GM19023 (cell line): ENCODE data around the gene SEPHS1.

Source experiments
- ATAC-seq: cut with Tn5 transposase; IDR thresholded peaks from one replicate; pipeline ENCODE4 v1.9.1; 2021; ENCODE audit warnings: mild to moderate bottlenecking, moderate library complexity; ENCODE audit not compliant: unreplicated experiment

SEPHS1 gene

GRCh38 chr10:13329565-13329964 is 18.5 kb downstream of the SEPHS1 start:
- ATAC-seq, result no peak

DNA sequence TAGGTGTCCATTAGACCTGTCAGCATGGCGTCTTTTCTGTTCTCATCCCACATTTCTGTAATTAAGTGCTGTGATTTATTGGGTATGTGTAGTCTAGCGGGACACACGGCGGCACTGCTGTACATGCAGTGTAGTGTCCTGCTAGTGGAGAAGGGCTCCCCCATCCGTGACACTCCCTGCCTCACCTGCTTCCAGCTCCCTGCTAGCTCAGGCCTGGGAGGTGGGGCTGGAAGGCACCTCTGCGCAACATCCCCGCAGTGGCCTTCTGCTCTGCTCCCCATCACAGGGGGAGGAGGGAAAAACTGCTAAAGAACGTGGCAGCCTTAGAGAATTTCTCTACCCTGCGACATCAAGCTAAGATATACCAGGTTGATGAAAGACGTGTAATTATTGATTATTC is 19.5 kb downstream of the SEPHS1 start:
- ATAC-seq, result no peak

DNA sequence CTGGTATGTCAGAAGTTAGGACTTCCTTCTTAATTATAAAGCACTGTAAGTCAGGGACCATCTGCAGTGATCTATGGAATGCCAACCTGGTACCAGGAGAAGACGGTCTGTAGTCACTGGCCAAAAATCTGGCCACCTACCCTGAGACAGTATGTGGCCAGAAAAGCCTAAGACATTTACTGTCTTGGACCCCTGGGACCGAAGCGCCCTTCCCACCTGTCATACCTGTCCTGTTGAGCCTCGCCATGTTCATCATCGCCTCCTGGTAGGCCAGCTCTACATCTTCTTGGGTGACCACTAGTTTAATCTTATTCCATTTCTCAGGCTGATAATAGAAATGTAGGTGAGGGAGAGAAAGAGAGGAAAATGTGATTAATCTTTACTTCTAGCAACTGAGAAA is 20.0 kb downstream of the SEPHS1 start:
- ATAC-seq, result no peak

DNA sequence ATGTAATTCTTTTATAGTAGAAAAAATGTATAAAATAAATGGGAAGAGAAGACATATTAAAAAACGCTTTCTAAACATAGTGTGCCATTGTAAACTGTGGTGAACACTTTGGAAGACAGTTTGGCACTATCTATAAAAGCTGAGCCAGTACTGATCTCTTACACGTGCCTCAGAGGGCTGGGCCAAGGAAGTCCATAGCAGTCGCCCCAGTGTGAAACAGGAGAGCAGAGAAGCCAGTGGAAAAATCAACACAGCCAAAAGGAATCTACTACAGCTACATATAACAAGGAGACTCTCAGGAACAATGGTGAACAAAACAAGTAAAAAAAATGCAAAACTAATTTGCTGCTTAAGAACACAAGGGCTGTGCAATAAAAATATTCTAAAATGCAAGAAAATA is 20.6 kb downstream of the SEPHS1 start:
- ATAC-seq, result no peak

DNA sequence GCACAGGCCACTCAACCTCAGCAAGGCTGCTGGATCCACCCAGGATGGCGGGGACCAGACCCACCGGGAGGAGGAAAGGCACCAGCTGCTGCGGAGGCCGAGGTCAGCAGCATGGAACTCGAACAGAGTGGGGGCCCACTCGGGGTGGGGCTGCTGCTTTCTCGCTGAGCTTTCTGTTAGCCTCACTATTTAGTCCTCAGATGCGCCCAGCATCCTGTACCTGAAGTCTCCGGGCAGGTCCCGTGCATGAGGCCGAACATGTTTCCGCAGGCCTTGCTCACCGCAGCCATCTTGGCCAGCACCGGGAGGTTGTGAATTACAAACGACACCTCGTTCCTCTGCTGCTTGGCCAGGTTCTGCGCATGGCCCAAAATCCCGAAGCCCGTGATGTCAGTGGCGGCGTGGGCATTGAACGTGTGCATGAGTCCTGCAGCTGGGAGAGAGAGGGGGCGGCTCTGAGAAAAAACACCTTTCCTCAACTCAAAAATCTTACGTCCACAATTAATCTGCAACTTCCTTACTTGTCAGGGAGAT is 25.4 kb downstream of the SEPHS1 start:
- no peak for ATAC-seq

- no peak for ATAC-seq
Measured at GRCh38 chr10:13321576-13321975, 26.5 kb downstream of the SEPHS1 start.

DNA sequence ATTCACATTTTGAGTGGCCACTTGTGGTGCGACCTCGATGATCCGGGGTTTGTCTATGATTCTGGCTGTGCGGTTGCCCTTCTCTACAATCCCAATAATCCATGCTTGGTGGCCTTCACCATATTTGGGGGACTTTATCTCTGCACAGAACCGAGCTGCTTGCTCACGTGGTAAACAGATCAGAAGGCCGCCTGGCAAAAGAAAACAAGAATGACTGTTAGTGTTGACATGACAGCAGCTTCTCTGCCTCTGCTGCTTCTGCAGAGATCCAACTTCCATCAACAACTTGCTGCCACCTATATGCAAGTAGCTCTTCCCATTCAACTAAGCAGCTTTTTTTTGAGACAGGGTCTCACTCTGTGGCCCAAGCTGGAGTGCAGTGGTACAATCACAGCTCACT is 28.9 kb downstream of the SEPHS1 start:
- no peak for ATAC-seq

GRCh38 chr10:13317474-13317873 is 30.6 kb downstream of the SEPHS1 start:
- ATAC-seq, result no peak

DNA sequence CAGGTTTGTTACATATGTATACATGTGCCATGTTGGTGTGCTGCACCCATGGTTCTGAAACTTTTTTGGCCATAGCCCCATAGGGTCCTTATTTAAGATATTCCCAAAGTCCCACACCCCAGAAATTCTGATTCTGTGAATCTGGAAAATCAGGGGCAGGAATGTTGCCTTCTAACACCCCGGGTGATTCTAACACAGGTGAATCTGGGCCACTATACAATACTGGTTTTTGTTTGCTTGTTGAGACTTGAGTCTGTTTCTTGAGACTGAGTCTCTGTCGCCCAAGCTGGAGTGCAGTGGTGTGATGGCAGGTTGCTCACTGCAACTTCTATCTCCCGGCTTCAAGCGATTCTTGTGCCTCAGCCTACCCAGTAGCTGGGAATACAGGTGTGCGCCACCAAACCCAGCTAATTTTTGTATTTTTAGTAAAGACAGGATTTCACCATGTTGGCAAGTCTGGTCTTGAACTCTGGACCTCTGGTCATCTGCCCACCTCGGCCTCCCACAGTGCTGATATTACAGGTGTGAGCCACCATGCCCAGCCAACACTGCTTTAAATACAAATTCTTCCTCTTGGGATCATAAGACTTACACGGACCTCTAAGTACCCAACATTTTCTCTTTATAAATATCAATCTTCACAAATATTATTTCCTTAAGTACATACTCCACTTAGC is 31.3 kb downstream of the SEPHS1 start:
- no peak for ATAC-seq

DNA sequence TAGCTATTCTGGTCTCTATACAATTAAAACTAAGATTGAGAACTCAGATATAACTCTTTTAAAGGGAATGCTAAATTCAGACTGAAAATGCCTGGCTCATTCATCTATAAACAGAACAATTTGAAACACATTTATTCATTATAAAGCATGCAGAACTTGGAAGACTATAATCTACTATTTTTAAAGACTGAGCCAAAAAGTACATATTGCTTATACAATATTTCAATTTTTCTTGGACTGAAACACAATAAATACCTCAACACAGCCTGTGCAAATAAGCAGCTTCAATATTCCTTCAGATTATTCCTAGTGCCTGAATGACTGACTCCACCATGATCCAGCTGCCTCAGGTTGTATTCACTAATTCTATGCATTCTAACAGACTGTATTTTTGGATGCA is 32.7 kb downstream of the SEPHS1 start:
- no peak for ATAC-seq

DNA sequence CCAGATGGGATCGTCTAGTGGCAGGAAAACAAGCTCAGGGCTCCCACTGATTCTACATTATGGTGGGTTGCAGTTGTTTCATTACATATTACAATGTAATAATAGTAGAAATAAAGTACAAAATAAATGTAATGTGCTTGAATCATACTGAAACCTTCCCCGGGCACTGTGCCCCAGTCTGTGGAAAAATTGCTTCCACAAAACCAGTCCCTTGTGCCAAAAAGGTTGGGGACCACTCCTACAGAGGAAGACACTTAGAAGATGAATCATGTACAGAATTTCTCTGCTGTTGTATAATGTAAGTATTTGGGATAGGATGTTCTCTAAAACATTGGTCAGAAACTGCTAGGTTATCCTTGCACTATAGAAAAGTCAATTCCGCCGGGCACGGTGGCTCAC is 36.9 kb downstream of the SEPHS1 start:
- ATAC-seq, result no peak

- no peak for ATAC-seq
Measured at GRCh38 chr10:13310518-13311176, 37.4 kb downstream of the SEPHS1 start.

GRCh38 chr10:13309792-13310191 is 38.3 kb downstream of the SEPHS1 start:
- ATAC-seq, result no peak

DNA sequence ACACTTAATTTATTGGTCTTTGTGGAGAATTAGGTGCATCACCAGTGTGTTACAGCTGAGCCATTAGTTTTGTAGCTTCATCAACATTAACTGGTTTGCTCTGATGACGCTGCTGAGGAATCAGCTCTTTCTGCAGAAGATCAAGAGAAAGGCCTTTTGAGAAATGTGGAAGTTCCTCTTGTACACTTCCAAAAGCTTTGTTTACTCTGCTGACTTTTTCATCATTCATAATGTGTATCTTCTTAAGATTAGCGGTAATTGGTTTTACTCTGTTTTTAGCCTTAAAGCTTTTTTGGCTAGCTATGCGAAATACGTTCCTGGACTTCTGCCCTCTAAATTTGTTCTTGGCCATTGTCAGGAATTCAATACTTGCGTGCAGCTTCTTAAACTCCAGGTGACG is 40.0 kb downstream of the SEPHS1 start:
- no peak for ATAC-seq

GRCh38 chr10:13306103-13306502 is 42.0 kb downstream of the SEPHS1 start:
- ATAC-seq, result no peak

- ATAC-seq, result no peak
Measured at GRCh38 chr10:13302821-13303555, 45.1 kb downstream of the SEPHS1 start.

DNA sequence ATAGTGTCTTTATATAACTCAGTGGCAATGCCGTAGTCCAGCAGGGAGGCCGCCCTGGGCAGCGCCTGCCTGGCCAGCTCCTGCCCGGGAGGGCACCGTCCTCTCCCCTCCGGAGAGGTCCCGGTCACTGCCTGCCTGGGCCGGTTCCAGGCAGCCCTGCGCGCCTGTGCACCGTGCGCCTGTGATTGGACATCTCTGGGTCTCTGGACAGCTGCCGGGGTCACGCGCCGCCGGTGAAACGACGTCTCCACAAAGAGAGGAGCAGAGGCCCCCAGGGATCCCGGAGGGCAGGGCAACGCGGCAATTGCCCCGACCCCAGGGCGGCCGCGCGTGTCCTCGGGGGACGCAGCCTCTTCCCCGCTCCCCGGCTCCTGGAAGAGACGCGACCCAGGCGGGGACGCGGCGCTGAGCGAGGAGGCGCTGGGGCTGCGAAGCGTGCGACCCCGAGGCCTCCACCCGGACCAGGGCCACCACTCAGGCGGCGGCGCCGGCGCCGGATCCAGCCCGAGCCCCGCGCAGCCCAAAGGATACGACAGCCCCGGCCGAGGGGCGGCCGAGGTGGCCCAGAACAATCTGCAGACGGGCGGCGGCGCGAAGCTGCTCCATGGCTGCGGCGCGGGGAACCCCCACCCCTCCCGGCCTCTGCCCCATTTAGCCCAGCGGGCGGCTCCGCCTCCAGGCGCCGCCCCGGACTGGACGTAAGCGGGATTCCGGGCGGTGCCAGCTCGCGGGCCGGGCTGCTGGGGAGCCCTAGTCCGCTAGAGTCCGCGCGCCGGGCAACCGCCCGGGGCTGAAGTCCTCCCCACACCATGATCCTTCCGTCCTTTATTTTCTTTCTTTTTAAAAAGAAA is 48.4 kb downstream of the SEPHS1 start, which contains the start of gene PHYH:
TSS of gene PHYH (minus strand) at position 628 of the 851 bp plus-strand sequence. CDS start at position 606, 22 bp downstream.
- peak; percentile 72 for ATAC-seq

DNA sequence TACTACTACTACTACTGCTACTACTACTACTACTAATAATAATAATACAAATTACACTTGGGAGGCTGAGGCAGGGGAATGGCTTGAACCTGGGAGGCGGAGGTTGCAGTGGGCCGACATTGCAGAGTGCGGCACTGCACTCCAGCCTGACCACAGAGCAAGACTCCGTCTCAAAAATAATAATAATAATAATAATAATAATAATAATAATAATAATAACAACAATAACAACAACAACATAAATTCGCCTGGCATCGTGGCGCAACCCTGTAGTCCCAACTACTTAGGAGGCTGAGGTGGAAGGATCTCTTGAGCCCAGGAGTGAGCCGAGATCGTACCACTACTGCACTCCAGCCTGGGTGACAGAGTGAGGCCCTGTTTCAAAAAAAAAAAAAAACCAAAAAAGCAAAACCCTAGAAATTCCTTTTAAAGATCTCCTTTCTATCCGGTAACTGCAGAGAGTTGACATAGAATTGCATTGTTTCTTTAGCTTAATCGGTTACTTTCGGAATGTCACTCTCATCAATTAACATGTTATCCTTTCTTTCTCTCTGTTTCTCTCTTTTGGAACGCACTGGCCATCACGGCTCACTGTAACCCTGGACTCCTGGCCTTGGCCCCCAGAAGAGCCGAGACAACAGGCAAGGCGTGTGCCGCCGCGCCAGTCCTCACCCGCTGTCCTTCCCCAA is 49.2 kb downstream of the SEPHS1 start:
- ATAC-seq, result no peak

GRCh38 chr10:13296476-13296875 is 51.6 kb downstream of the SEPHS1 start:
- ATAC-seq, result no peak

GRCh38 chr10:13294784-13295183 is 53.3 kb downstream of the SEPHS1 start:
- ATAC-seq, result no peak
